ENCODE measurements around the gene MX2. TPM values are rescaled to one million over a fixed set of nuclear protein-coding genes. Genes with fewer than 3 reads are reported as not detected.
"Not testable (repeated sequence)": the region's sequence is repeated elsewhere in the genome, so short reads cannot be mapped to it uniquely, and the experiment has no call there.

MX2 gene
- 1 to 10 TPM in 3 of 4 donors, under 1 TPM in 1; 0.98 to 2.6 (median 1.7) TPM for polyA plus RNA-seq (ENCODE audit: insufficient read length in 4 of 4)

- no peak for DNase-seq (ENCODE audit: low read depth in 4 of 4, low spot score in 3 of 4)
These were observed at the start of gene MX2 for GRCh38 chr21:41361786-41362604. Gene MX2 (plus strand): TSS chr21:41362027. CDS start chr21:41376907, 14,880 bp downstream.

- not testable (repeated sequence) for DNase-seq (ENCODE audit: low read depth in 4 of 4, low spot score in 3 of 4)
These were observed 48.3 kb upstream of the MX2 start for GRCh38 chr21:41313285-41314164.

DNA sequence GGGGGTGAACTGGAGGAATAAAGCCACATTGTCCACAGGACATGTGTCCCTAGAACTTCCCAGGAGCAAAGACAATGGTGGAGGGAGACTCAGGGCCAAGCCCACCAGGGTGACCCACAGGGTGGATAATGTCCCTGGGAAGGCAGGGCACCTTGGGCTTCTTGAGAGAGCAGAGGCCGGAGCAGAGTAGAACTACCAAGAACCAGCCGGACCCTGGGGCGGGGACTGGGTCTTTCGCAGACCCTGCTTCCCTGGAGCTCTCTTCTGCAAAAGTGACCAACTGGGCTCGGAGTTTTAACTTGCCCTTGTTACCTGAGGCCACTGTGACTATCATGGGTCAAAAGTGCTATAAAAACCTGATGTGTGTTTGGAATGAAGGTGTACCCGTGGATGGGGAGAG, 46.1 kb upstream of the MX2 start:
- no peak for DNase-seq (ENCODE audit: low read depth in 4 of 4, low spot score in 3 of 4)

- DNase-seq (ENCODE audit: low read depth in 4 of 4, low spot score in 3 of 4) = peak in 2 of 4 donors; percentile 9 to 12
These were observed 45.4 kb upstream of the MX2 start, which contains the start of gene FAM3B for GRCh38 chr21:41316200-41317062. Gene FAM3B (plus strand): TSS chr21:41316801. CDS start chr21:41316880, 79 bp downstream.

DNA sequence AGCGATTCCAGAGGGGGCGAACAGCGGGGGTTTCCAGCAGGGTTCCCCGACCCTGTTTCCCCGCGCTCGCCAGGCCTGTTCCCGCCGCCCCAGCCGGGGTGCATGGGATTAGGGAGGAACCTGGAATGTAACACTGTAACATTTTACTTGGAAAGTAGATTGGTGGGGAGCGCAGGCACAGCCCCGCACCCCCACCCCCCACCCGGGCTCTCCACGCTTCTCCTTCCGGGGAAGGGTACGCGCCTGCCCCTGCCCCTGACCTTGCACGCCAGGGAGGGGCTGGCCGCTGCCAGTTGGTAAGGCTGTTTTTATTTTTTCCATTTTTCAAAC, 44.8 kb upstream of the MX2 start:
- no peak for DNase-seq (ENCODE audit: low read depth in 4 of 4, low spot score in 3 of 4)

- no peak for DNase-seq (ENCODE audit: low read depth in 4 of 4, low spot score in 3 of 4)
These were observed 44.4 kb upstream of the MX2 start for GRCh38 chr21:41317458-41317857.

GRCh38 chr21:41318218-41318617, 43.6 kb upstream of the MX2 start:
- DNase-seq (ENCODE audit: low read depth in 4 of 4, low spot score in 3 of 4) = no peak

GRCh38 chr21:41319273-41319672, 42.6 kb upstream of the MX2 start:
- no peak for DNase-seq (ENCODE audit: low read depth in 4 of 4, low spot score in 3 of 4)

GRCh38 chr21:41321211-41321907, 40.5 kb upstream of the MX2 start:
- DNase-seq (ENCODE audit: low read depth in 4 of 4, low spot score in 3 of 4) = no peak

- DNase-seq (ENCODE audit: low read depth in 4 of 4, low spot score in 3 of 4) = no peak
These were observed 39.8 kb upstream of the MX2 start for GRCh38 chr21:41321908-41322495.

DNA sequence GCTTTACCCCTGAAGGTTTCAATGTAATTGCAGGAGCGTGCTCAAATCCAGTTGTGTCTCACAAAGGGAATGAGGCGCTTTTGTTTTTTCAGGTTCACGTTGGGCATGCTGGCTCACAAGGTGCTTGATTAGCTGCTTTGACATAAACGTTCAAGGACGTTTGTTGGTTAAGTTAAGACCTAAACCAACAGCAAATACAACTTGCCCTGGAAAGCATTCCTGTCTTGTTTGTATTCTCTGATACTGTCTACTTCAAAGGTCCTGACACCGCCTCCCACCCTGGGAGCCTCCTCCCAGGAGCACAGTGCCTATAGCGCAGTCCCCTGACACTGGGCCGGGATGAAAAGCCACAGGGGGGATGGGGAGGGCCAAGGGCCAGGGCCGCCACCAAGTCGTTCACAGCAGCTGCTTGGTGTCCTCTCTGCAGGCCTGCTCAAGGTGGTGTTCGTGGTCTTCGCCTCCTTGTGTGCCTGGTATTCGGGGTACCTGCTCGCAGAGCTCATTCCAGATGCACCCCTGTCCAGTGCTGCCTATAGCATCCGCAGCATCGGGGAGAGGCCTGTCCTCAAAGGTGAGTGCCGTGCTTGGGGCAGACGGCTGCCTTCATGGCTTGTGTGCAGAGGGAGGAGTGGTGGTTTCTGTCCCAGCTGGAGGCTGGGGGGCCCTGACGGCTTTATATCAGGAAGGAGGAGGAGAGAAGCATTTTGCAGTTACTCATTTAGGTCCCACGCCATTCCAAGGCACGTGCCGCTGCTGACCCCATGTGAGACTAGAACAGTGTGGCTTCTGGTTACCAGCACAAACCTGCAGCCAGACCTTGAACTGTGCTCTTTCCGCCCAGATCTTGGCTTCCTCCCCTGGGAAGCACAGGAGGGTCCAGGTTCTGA, 39.1 kb upstream of the MX2 start:
- no peak for DNase-seq (ENCODE audit: low read depth in 4 of 4, low spot score in 3 of 4)

GRCh38 chr21:41325138-41325912, 36.5 kb upstream of the MX2 start:
- no peak for DNase-seq (ENCODE audit: low read depth in 4 of 4, low spot score in 3 of 4)

DNA sequence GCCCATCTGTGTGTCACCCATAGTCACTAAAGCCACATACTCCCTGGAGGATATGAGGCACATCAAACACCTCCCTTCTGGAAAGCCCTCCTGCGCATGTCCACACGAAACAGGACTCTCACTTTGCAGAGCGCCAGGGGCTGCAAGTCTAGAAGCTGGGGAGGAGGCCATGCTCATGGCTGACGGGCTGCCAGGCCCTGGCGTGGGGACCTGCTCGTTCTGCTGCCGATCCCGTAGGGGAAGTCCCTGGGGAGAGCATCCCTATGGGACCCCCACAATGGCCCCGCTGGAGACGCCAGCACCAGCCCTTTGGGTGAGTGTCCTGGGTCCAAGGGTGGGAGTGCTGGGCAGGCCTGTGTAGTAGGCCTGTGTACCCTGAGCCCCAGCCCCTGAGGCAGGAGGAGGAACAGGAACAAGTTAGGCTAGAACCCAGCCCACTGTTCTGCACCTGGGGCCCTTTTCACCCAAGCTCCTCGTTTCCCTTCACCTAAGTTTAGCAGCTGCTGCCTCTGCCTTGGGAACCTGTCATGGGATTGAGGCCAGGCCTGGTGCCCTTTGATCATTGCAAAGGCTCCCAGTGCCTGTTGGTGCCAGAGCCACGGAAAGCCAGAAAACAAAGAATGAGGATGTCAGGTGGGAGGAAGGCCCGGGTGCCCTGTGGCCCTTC, 35.3 kb upstream of the MX2 start:
- DNase-seq (ENCODE audit: low read depth in 4 of 4, low spot score in 3 of 4) = no peak

DNA sequence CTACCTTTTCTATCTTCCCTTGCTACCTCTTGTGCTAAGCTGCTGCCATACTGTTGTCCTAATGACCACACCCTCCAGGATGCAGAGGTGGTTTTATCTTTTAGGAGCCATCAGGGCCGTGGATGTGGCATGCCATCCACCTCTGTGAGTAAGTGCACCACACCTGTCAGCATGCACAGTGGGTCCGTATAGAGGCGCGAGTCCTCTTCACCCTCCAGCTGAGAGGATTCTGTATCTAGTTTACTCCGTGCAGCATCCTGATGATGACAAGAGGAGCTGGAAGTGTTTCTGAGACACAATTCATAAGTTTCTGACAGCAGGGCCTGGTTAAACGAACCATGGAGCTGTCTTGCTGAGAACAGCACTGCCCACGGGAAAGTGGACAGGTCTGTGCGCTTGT, 34.1 kb upstream of the MX2 start:
- no peak for DNase-seq (ENCODE audit: low read depth in 4 of 4, low spot score in 3 of 4)

DNA sequence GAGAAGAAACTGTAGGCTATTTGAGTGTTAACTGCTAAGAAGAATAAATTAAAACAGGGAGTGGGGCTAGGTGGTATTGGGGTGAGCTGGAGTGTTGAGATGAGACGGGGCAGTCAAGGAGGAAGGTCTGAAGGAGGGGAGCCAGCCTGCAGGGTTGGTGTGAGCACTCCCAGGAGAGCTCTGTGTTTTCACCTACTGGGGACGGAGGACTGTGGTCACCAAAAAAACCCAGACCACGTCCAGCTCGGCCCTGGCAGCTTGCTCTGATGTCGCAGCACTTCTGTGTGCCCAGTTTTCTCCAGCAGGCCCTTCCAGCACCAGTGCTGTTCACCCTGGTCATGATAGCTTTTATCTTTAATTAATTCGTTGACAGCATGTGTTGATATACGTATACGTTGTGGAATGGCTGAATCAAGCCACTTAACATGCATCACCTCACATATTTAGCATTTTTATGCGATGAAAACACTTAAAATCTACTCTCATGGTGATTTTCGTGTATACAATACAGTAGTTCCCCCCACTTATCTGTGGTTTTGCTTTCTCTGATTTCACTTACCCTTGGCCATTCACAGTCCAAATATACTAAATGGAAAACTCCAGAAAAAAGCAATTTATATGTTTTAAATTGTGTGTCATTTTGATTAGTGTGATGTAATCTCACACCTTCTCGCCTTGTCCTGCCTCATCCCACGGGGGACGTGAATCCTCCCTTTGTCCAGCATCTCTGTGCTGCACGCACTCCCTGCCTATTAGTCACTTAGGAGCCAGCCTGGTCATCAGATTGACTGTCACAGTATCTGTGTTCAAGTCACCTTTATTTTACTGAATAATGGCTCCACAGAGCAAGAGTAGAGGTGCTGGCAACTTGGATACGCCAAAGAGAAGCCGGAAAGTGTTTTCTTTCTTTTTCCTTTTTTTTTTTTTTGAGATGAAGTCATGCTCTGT, 32.9 kb upstream of the MX2 start:
- DNase-seq (ENCODE audit: low read depth in 4 of 4, low spot score in 3 of 4) = no peak

DNA sequence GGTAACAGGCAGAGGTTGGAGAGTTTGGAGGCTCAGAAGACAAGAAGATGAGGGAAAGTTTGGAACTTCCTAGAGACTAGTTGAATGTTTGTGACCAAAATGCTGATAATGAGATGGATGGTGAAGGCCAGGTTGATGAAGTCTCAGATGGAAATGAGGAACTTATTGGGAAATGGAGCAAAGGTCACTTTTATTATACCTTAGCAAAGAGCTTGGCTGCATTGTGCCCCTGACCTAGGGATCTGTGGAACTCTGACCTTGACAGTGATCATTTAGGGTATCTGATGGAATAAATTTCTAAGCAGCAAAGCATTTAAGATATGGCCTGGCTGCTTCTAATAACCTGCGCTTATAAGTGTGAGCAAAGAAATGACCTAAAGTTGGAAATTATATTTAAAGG, 28.1 kb upstream of the MX2 start:
- no peak for DNase-seq (ENCODE audit: low read depth in 4 of 4, low spot score in 3 of 4)

Data from left renal pelvis (tissue), 4 donors.